Endodermal cell (in vitro differentiated cells): ENCODE measurements around the gene MYO16. TPM values are rescaled to one million over a fixed set of nuclear protein-coding genes. Genes with fewer than 3 reads are reported as not detected.
"Not testable (repeated sequence)": the region's sequence is repeated elsewhere in the genome, so short reads cannot be mapped to it uniquely, and the experiment has no call there.

Experiments
- DNase-seq: peaks from one replicate; pipeline ENCODE4 v3.0.0-alpha.2; 2017
- H3K27ac ChIP-seq: 2 replicates; pipeline ENCODE4 v1.5.1; 2013; ENCODE audit warnings: mild to moderate bottlenecking, low read depth, low read length, moderate library complexity
- H3K27me3 ChIP-seq: 2 replicates; pipeline ENCODE4 v1.6.1; 2013; ENCODE audit warnings: mild to moderate bottlenecking, low read length, moderate library complexity; ENCODE audit not compliant: insufficient read depth, control insufficient read depth, poor library complexity, severe bottlenecking
- H3K36me3 ChIP-seq: 2 replicates; pipeline ENCODE4 v1.7.0; 2013; ENCODE audit warnings: mild to moderate bottlenecking, low read length, moderate library complexity; ENCODE audit not compliant: control insufficient read depth, insufficient read depth
- H3K4me1 ChIP-seq: one replicate; pipeline ENCODE4 v1.7.0; 2013; ENCODE audit warnings: low read length; ENCODE audit not compliant: control insufficient read depth, insufficient read depth
- H3K4me3 ChIP-seq: 2 replicates; pipeline ENCODE4 v1.5.1; 2013; ENCODE audit warnings: mild to moderate bottlenecking, low read length, moderate library complexity
- H3K9ac ChIP-seq: 2 replicates; pipeline ENCODE4 v1.6.1; 2013; ENCODE audit warnings: mild to moderate bottlenecking, low read length, moderate library complexity; ENCODE audit not compliant: poor library complexity, severe bottlenecking; ENCODE audit errors: extremely low read depth
- H3K9me3 ChIP-seq: 2 replicates; pipeline ENCODE4 v1.6.1; 2013; ENCODE audit warnings: mild to moderate bottlenecking, low read length, moderate library complexity; ENCODE audit not compliant: control insufficient read depth
- H3K27ac Mint-ChIP-seq: 2 replicates; pipeline ENCODE4 v1.8.0; 2020; ENCODE audit warnings: mixed read lengths
- H3K27me3 Mint-ChIP-seq: 2 replicates; pipeline ENCODE4 v1.8.0; 2021; ENCODE audit warnings: mild to moderate bottlenecking, mixed read lengths; ENCODE audit not compliant: insufficient read depth
- H3K36me3 Mint-ChIP-seq: 2 replicates; pipeline ENCODE4 v1.8.0; 2020; ENCODE audit warnings: low read depth, mixed read lengths
- H3K4me1 Mint-ChIP-seq: 2 replicates; pipeline ENCODE4 v1.8.0; 2020; ENCODE audit warnings: mixed read lengths
- H3K4me3 Mint-ChIP-seq: 2 replicates; pipeline ENCODE4 v1.8.0; 2020; ENCODE audit warnings: mild to moderate bottlenecking, moderate library complexity, mixed read lengths
- H3K9me3 Mint-ChIP-seq: 2 replicates; pipeline ENCODE4 v1.8.0; 2020; ENCODE audit warnings: mild to moderate bottlenecking, mixed read lengths
- CTCF ChIP-seq: fragments of 200-600 bp; sonication (generic); conservative IDR thresholded peaks from 2 replicates; pipeline ENCODE4 v1.5.0; 2021; ENCODE audit warnings: antibody characterized with exemption, mild to moderate bottlenecking
- WGBS, 2 experiments: methylation state at CpG; one replicate each; pipeline versions ENCODE4 v1.1.5 to v1.1.7; 2013; ENCODE audit warnings: missing lambda C conversion rate in 2 of 2, mixed read lengths in 1 of 2; ENCODE audit not compliant: insufficient coverage in 1 of 2, insufficient read length in 1 of 2; 5-methylcytosine and 5-hydroxymethylcytosine counted together
- total RNA-seq, 2 donors: library from RNA; stranded (reverse); fragmentation: NEBNext Ultra II Directional in 1 of 2; extraction: Animal tissue kit (Norgen Biotek cat#: 25700) in 1 of 2; gene quantifications; 2 replicates in 1 of 2; 3 replicates in 1 of 2; pipeline ENCODE4 v1.2.1, GENCODE V29; 2021

MYO16 gene
- total RNA-seq, 2 donors from 2014 or later = 0.70 to 1.2 TPM

- no peak overlapping the region for H3K27ac ChIP-seq
- no peaks in the 10 kb centered on the region for H3K4me1 ChIP-seq
- Mint-ChIP-seq H3K9me3 (peaks cover 2% of the 10 kb centered on the region), H3K4me3 (no peak overlapping the region), H3K27ac (no peak overlapping the region), H3K36me3 (no peaks in the 10 kb centered on the region), H3K4me1 (no peaks in the 10 kb centered on the region), H3K27me3 (no peaks in the 10 kb centered on the region)
- no peak for DNase-seq
- no peak overlapping the region for H3K9ac ChIP-seq
- no peak overlapping the region for H3K4me3 ChIP-seq
- no peaks in the 10 kb centered on the region for H3K27me3 ChIP-seq
- WGBS, 2 experiments = 91 to 96% methylated on average over 8 to 10 of the region's 10 CpGs
- no peaks in the 10 kb centered on the region for H3K9me3 ChIP-seq
- no peak for TF ChIP-seq CTCF
- no peaks in the 10 kb centered on the region for H3K36me3 ChIP-seq
Measured at GRCh38 chr13:108985166-108985565, 355.8 kb downstream of the MYO16 start.

- DNase-seq = no peak
- no peaks in the 10 kb centered on the region for H3K9me3 ChIP-seq
- peaks cover 2% of the 10 kb centered on the region for H3K9me3 Mint-ChIP-seq
- H3K36me3 ChIP-seq = no peaks in the 10 kb centered on the region
- no peaks in the 10 kb centered on the region for H3K27me3 Mint-ChIP-seq
- H3K9ac ChIP-seq = no peak overlapping the region
- H3K27me3 ChIP-seq = no peaks in the 10 kb centered on the region
- no peaks in the 10 kb centered on the region for H3K36me3 Mint-ChIP-seq
- TF ChIP-seq CTCF = no peak
- no peak overlapping the region for H3K4me3 Mint-ChIP-seq
- no peak overlapping the region for H3K4me3 ChIP-seq
- peak overlapping the region; percentile 85 for H3K27ac ChIP-seq
- no peaks in the 10 kb centered on the region for H3K4me1 ChIP-seq
- H3K27ac Mint-ChIP-seq = no peak overlapping the region
- H3K4me1 Mint-ChIP-seq = no peaks in the 10 kb centered on the region
- 80 to 83% methylated on average over 2 to 4 of the region's 4 CpGs for WGBS, 2 experiments
Measured at GRCh38 chr13:108987517-108987916, 358.1 kb downstream of the MYO16 start.

GRCh38 chr13:108987944-108988343, 358.5 kb downstream of the MYO16 start:
- Histone ChIP-seq H3K4me1 (no peaks in the 10 kb centered on the region), H3K27me3 (no peaks in the 10 kb centered on the region), H3K4me3 (no peak overlapping the region), H3K9ac (no peak overlapping the region), H3K9me3 (no peaks in the 10 kb centered on the region), H3K27ac (peak overlapping the region; percentile 85), H3K36me3 (no peaks in the 10 kb centered on the region)
- H3K27ac Mint-ChIP-seq = no peak overlapping the region
- H3K4me3 Mint-ChIP-seq = no peak overlapping the region
- no peaks in the 10 kb centered on the region for H3K27me3 Mint-ChIP-seq
- H3K4me1 Mint-ChIP-seq = no peaks in the 10 kb centered on the region
- no peak for TF ChIP-seq CTCF
- DNase-seq = no peak
- no peaks in the 10 kb centered on the region for H3K36me3 Mint-ChIP-seq
- WGBS, 2 experiments = 75 to 80% methylated on average over 1 to 5 of the region's 5 CpGs
- H3K9me3 Mint-ChIP-seq = peaks cover 2% of the 10 kb centered on the region

GRCh38 chr13:108991416-108991815, 362.0 kb downstream of the MYO16 start:
- WGBS, 2 experiments = 33 to 73% methylated on average over 1 to 3 of the region's 3 CpGs
- not testable (repeated sequence) for H3K4me1 Mint-ChIP-seq, H3K27ac Mint-ChIP-seq

More at GRCh38 chr13:108991416-108991815, 362.0 kb downstream of the MYO16 start:
- H3K4me1 ChIP-seq, H3K4me3 ChIP-seq, H3K9ac ChIP-seq, H3K9me3 ChIP-seq, H3K9me3 Mint-ChIP-seq, H3K36me3 ChIP-seq, H3K27ac ChIP-seq, H3K27me3 Mint-ChIP-seq, H3K27me3 ChIP-seq, H3K36me3 Mint-ChIP-seq, H3K4me3 Mint-ChIP-seq, DNase-seq: not testable (repeated sequence)
